ENCODE data around the gene SMC3. TPM values are rescaled to one million over a fixed set of nuclear protein-coding genes. Genes with fewer than 3 reads are reported as not detected.

SMC3 gene
- total RNA-seq, 6 experiments from 2014 or later: 26.0 to 40.5 (median 38.0) TPM

GRCh38 chr10:110546499-110547110 is 20.9 kb upstream of the SMC3 start:
- peak overlapping the region; percentile 1; the same call in 1 of the 2 replicates for H3K27ac Mint-ChIP-seq
- DNase-seq: no peak
- no peaks in the 10 kb centered on the region for H3K36me3 Mint-ChIP-seq (ENCODE audit: low read depth)
- TF ChIP-seq CTCF (IDR thresholded peaks at IDR 0.05): no peak
- no peaks in the 10 kb centered on the region for H3K27me3 Mint-ChIP-seq (ENCODE audit: insufficient read depth)
- peaks cover 19% of the 10 kb centered on the region for H3K4me1 Mint-ChIP-seq (ENCODE audit: low read depth)
- H3K4me3 Mint-ChIP-seq: no peak overlapping the region
- H3K9me3 Mint-ChIP-seq: no peaks in the 10 kb centered on the region

GRCh38 chr10:110547139-110547761 is 20.2 kb upstream of the SMC3 start:
- TF ChIP-seq CTCF (IDR thresholded peaks at IDR 0.05): peak; percentile 94
- H3K27me3 Mint-ChIP-seq (ENCODE audit: insufficient read depth): no peaks in the 10 kb centered on the region
- H3K36me3 Mint-ChIP-seq (ENCODE audit: low read depth): no peaks in the 10 kb centered on the region
- peak; percentile 68 for DNase-seq
- peaks cover 20% of the 10 kb centered on the region for H3K4me1 Mint-ChIP-seq (ENCODE audit: low read depth)
- H3K4me3 Mint-ChIP-seq: no peak overlapping the region
- peak overlapping the region; percentile 1; the same call in 1 of the 2 replicates for H3K27ac Mint-ChIP-seq
- no peaks in the 10 kb centered on the region for H3K9me3 Mint-ChIP-seq

- TF ChIP-seq CTCF (IDR thresholded peaks at IDR 0.05): no peak
Observed at GRCh38 chr10:110548002-110548401, 19.5 kb upstream of the SMC3 start.

GRCh38 chr10:110549211-110549610 is 18.3 kb upstream of the SMC3 start:
- Mint-ChIP-seq H3K4me3 (no peak overlapping the region), H3K27me3 (ENCODE audit: insufficient read depth) (no peaks in the 10 kb centered on the region; the same call in 1 of the 2 replicates), H3K4me1 (ENCODE audit: low read depth) (peaks cover 26% of the 10 kb centered on the region), H3K27ac (no peak overlapping the region), H3K36me3 (ENCODE audit: low read depth) (no peaks in the 10 kb centered on the region), H3K9me3 (no peaks in the 10 kb centered on the region)
- TF ChIP-seq CTCF (IDR thresholded peaks at IDR 0.05): no peak
- DNase-seq: no peak

More at GRCh38 chr10:110548002-110548401, 19.5 kb upstream of the SMC3 start:
- H3K27ac Mint-ChIP-seq: no peak overlapping the region
- no peaks in the 10 kb centered on the region; the same call in 1 of the 2 replicates for H3K27me3 Mint-ChIP-seq (ENCODE audit: insufficient read depth)
- DNase-seq: no peak
- H3K9me3 Mint-ChIP-seq: no peaks in the 10 kb centered on the region
- no peaks in the 10 kb centered on the region for H3K36me3 Mint-ChIP-seq (ENCODE audit: low read depth)
- peaks cover 20% of the 10 kb centered on the region for H3K4me1 Mint-ChIP-seq (ENCODE audit: low read depth)
- H3K4me3 Mint-ChIP-seq: no peak overlapping the region

GRCh38 chr10:110553905-110554304 is 13.6 kb upstream of the SMC3 start:
- Mint-ChIP-seq H3K4me1 (ENCODE audit: low read depth) (peaks cover 19% of the 10 kb centered on the region), H3K4me3 (no peak overlapping the region), H3K36me3 (ENCODE audit: low read depth) (no peaks in the 10 kb centered on the region), H3K27me3 (ENCODE audit: insufficient read depth) (no peaks in the 10 kb centered on the region; the same call in 1 of the 2 replicates), H3K9me3 (no peaks in the 10 kb centered on the region), H3K27ac (no peak overlapping the region)
- no peak for TF ChIP-seq CTCF (IDR thresholded peaks at IDR 0.05)
- DNase-seq: no peak
